Measurements from ENCODE around the gene CEL. TPM values are rescaled to one million over a fixed set of nuclear protein-coding genes. Genes with fewer than 3 reads are reported as not detected.
"Not testable (repeated sequence)": the region's sequence is repeated elsewhere in the genome, so short reads cannot be mapped to it uniquely, and the experiment has no call there.

CEL gene
- total RNA-seq, 1 donor from 2014 or later: not detected

- not testable (repeated sequence) for H3K9me3 ChIP-seq (ENCODE audit: control insufficient read depth in 3 of 3, low read length in 3 of 3); H3K27me3 ChIP-seq (ENCODE audit: control insufficient read depth in 3 of 3, insufficient read depth in 3 of 3, low read length in 3 of 3); H3K4me1 ChIP-seq (ENCODE audit: control insufficient read depth in 3 of 3, insufficient read depth in 3 of 3, low read length in 3 of 3); H3K4me3 ChIP-seq (ENCODE audit: low read length in 3 of 3); H3K9ac ChIP-seq (ENCODE audit: low read depth in 1 of 3, low read length in 3 of 3); H3K27ac ChIP-seq (ENCODE audit: low read depth, low read length)
- peaks cover 14 to 20% (median 18%) of the 10 kb centered on the region in 3 donors for H3K36me3 ChIP-seq (ENCODE audit: control insufficient read depth in 3 of 3, insufficient read depth in 3 of 3, low read length in 3 of 3)
These were observed 590 bp upstream of the CEL start for GRCh38 chr9:133061019-133061763.

GRCh38 chr9:133062569-133062968 lies 788 bp downstream of the CEL start:
- H3K27ac ChIP-seq (ENCODE audit: low read depth, low read length); H3K27me3 ChIP-seq (ENCODE audit: control insufficient read depth in 3 of 3, insufficient read depth in 3 of 3, low read length in 3 of 3); H3K4me1 ChIP-seq (ENCODE audit: control insufficient read depth in 3 of 3, insufficient read depth in 3 of 3, low read length in 3 of 3); H3K4me3 ChIP-seq (ENCODE audit: low read length in 3 of 3); H3K36me3 ChIP-seq (ENCODE audit: control insufficient read depth in 3 of 3, insufficient read depth in 3 of 3, low read length in 3 of 3); H3K9ac ChIP-seq (ENCODE audit: low read depth in 1 of 3, low read length in 3 of 3); H3K9me3 ChIP-seq (ENCODE audit: control insufficient read depth in 3 of 3, low read length in 3 of 3): not testable (repeated sequence)

GRCh38 chr9:133063159-133063499 lies 1.3 kb downstream of the CEL start:
- H3K27me3 ChIP-seq (ENCODE audit: control insufficient read depth in 3 of 3, insufficient read depth in 3 of 3, low read length in 3 of 3): no peaks in the 10 kb centered on the region
- peaks cover 1 to 6% (median 5%) of the 10 kb centered on the region in 3 donors for H3K36me3 ChIP-seq (ENCODE audit: control insufficient read depth in 3 of 3, insufficient read depth in 3 of 3, low read length in 3 of 3)
- no peak overlapping the region for H3K27ac ChIP-seq (ENCODE audit: low read depth, low read length)
- no peak overlapping the region for H3K4me3 ChIP-seq (ENCODE audit: low read length in 3 of 3)
- no peaks in the 10 kb centered on the region for H3K4me1 ChIP-seq (ENCODE audit: control insufficient read depth in 3 of 3, insufficient read depth in 3 of 3, low read length in 3 of 3)
- no peak overlapping the region for H3K9ac ChIP-seq (ENCODE audit: low read depth in 1 of 3, low read length in 3 of 3)
- H3K9me3 ChIP-seq (ENCODE audit: control insufficient read depth in 3 of 3, low read length in 3 of 3): no peaks in the 10 kb centered on the region

DNA sequence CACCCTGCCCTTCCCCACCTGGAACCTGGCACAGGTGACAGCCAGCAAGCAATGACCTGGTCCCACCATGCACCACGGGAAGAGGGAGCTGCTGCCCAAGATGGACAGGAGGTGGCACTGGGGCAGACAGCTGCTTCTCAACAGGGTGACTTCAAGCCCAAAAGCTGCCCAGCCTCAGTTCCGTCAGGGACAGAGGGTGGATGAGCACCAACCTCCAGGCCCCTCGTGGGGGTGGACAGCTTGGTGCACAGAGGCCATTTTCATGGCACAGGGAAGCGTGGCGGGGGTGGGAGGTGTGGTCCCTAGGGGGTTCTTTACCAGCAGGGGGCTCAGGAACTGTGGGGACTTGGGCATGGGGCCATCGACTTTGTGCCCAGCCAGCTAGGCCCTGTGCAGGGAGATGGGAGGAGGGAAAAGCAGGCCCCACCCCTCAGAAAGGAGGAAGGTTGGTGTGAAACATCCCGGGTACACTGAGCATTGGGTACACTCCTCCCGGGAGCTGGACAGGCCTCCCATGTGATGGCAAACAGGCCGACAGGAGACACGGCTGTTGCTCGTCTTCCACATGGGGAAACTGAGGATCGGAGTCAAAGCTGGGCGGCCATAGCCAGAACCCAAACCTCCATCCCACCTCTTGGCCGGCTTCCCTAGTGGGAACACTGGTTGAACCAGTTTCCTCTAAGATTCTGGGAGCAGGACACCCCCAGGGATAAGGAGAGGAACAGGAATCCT lies 1.9 kb downstream of the CEL start:
- H3K9me3 ChIP-seq (ENCODE audit: control insufficient read depth in 3 of 3, low read length in 3 of 3): no peaks in the 10 kb centered on the region
- H3K9ac ChIP-seq (ENCODE audit: low read depth in 1 of 3, low read length in 3 of 3): no peak overlapping the region
- no peaks in the 10 kb centered on the region for H3K4me1 ChIP-seq (ENCODE audit: control insufficient read depth in 3 of 3, insufficient read depth in 3 of 3, low read length in 3 of 3)
- H3K27me3 ChIP-seq (ENCODE audit: control insufficient read depth in 3 of 3, insufficient read depth in 3 of 3, low read length in 3 of 3): no peaks in the 10 kb centered on the region
- H3K4me3 ChIP-seq (ENCODE audit: low read length in 3 of 3): no peak overlapping the region
- H3K36me3 ChIP-seq (ENCODE audit: control insufficient read depth in 3 of 3, insufficient read depth in 3 of 3, low read length in 3 of 3): peaks cover 0 to 4% (median 3%) of the 10 kb centered on the region in 3 donors
- H3K27ac ChIP-seq (ENCODE audit: low read depth, low read length): no peak overlapping the region

DNA sequence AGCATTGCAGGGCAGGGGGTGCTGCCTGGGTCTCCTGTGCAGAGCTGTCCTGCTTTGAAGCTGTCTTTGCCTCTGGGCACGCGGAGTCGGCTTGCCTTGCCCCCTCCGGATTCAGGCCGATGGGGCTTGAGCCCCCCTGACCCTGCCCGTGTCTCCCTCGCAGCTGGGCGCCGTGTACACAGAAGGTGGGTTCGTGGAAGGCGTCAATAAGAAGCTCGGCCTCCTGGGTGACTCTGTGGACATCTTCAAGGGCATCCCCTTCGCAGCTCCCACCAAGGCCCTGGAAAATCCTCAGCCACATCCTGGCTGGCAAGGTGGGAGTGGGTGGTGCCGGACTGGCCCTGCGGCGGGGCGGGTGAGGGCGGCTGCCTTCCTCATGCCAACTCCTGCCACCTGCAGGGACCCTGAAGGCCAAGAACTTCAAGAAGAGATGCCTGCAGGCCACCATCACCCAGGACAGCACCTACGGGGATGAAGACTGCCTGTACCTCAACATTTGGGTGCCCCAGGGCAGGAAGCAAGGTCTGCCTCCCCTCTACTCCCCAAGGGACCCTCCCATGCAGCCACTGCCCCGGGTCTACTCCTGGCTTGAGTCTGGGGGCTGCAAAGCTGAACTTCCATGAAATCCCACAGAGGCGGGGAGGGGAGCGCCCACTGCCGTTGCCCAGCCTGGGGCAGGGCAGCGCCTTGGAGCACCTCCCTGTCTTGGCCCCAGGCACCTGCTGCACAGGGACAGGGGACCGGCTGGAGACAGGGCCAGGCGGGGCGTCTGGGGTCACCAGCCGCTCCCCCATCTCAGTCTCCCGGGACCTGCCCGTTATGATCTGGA lies 2.7 kb downstream of the CEL start:
- no peak overlapping the region for H3K27ac ChIP-seq (ENCODE audit: low read depth, low read length)
- H3K36me3 ChIP-seq (ENCODE audit: control insufficient read depth in 3 of 3, insufficient read depth in 3 of 3, low read length in 3 of 3): peaks cover 0 to 4% (median 3%) of the 10 kb centered on the region in 3 donors
- H3K4me3 ChIP-seq (ENCODE audit: low read length in 3 of 3): no peak overlapping the region
- H3K4me1 ChIP-seq (ENCODE audit: control insufficient read depth in 3 of 3, insufficient read depth in 3 of 3, low read length in 3 of 3): no peaks in the 10 kb centered on the region
- no peaks in the 10 kb centered on the region for H3K27me3 ChIP-seq (ENCODE audit: control insufficient read depth in 3 of 3, insufficient read depth in 3 of 3, low read length in 3 of 3)
- H3K9ac ChIP-seq (ENCODE audit: low read depth in 1 of 3, low read length in 3 of 3): no peak overlapping the region
- H3K9me3 ChIP-seq (ENCODE audit: control insufficient read depth in 3 of 3, low read length in 3 of 3): no peaks in the 10 kb centered on the region

DNA sequence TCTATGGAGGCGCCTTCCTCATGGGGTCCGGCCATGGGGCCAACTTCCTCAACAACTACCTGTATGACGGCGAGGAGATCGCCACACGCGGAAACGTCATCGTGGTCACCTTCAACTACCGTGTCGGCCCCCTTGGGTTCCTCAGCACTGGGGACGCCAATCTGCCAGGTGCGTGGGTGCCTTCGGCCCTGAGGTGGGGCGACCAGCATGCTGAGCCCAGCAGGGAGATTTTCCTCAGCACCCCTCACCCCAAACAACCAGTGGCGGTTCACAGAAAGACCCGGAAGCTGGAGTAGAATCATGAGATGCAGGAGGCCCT lies 3.2 kb downstream of the CEL start:
- no peaks in the 10 kb centered on the region for H3K27me3 ChIP-seq (ENCODE audit: control insufficient read depth in 3 of 3, insufficient read depth in 3 of 3, low read length in 3 of 3)
- H3K36me3 ChIP-seq (ENCODE audit: control insufficient read depth in 3 of 3, insufficient read depth in 3 of 3, low read length in 3 of 3): peaks cover 0 to 4% (median 3%) of the 10 kb centered on the region in 3 donors
- H3K4me3 ChIP-seq (ENCODE audit: low read length in 3 of 3): no peak overlapping the region
- H3K4me1 ChIP-seq (ENCODE audit: control insufficient read depth in 3 of 3, insufficient read depth in 3 of 3, low read length in 3 of 3): no peaks in the 10 kb centered on the region
- no peak overlapping the region for H3K27ac ChIP-seq (ENCODE audit: low read depth, low read length)
- H3K9me3 ChIP-seq (ENCODE audit: control insufficient read depth in 3 of 3, low read length in 3 of 3): no peaks in the 10 kb centered on the region
- no peak overlapping the region for H3K9ac ChIP-seq (ENCODE audit: low read depth in 1 of 3, low read length in 3 of 3)

DNA sequence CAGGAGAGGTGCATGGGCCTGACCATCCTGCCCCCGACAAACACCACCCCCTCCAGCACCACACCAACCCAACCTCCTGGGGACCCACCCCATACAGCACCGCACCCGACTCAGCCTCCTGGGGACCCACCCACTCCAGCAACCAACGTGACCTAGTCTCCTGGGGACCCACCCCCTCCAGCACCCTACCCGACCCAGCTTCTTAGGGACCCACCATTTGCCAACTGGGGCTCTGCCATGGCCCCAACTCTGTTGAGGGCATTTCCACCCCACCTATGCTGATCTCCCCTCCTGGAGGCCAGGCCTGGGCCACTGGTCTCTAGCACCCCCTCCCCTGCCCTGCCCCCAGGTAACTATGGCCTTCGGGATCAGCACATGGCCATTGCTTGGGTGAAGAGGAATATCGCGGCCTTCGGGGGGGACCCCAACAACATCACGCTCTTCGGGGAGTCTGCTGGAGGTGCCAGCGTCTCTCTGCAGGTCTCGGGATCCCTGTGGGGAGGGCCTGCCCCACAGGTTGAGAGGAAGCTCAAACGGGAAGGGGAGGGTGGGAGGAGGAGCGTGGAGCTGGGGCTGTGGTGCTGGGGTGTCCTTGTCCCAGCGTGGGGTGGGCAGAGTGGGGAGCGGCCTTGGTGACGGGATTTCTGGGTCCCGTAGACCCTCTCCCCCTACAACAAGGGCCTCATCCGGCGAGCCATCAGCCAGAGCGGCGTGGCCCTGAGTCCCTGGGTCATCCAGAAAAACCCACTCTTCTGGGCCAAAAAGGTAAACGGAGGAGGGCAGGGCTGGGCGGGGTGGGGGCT lies 4.6 kb downstream of the CEL start:
- no peaks in the 10 kb centered on the region for H3K9me3 ChIP-seq (ENCODE audit: control insufficient read depth in 3 of 3, low read length in 3 of 3)
- no peak overlapping the region for H3K9ac ChIP-seq (ENCODE audit: low read depth in 1 of 3, low read length in 3 of 3)
- no peak overlapping the region for H3K27ac ChIP-seq (ENCODE audit: low read depth, low read length)
- no peak overlapping the region for H3K4me3 ChIP-seq (ENCODE audit: low read length in 3 of 3)
- peaks cover 0 to 4% (median 3%) of the 10 kb centered on the region in 3 donors for H3K36me3 ChIP-seq (ENCODE audit: control insufficient read depth in 3 of 3, insufficient read depth in 3 of 3, low read length in 3 of 3)
- no peaks in the 10 kb centered on the region for H3K27me3 ChIP-seq (ENCODE audit: control insufficient read depth in 3 of 3, insufficient read depth in 3 of 3, low read length in 3 of 3)
- no peaks in the 10 kb centered on the region for H3K4me1 ChIP-seq (ENCODE audit: control insufficient read depth in 3 of 3, insufficient read depth in 3 of 3, low read length in 3 of 3)

GRCh38 chr9:133067006-133067405 lies 5.2 kb downstream of the CEL start:
- no peak overlapping the region for H3K4me3 ChIP-seq (ENCODE audit: low read length in 3 of 3)
- no peaks in the 10 kb centered on the region for H3K4me1 ChIP-seq (ENCODE audit: control insufficient read depth in 3 of 3, insufficient read depth in 3 of 3, low read length in 3 of 3)
- no peaks in the 10 kb centered on the region for H3K9me3 ChIP-seq (ENCODE audit: control insufficient read depth in 3 of 3, low read length in 3 of 3)
- H3K9ac ChIP-seq (ENCODE audit: low read depth in 1 of 3, low read length in 3 of 3): no peak overlapping the region
- peaks cover 0 to 4% (median 3%) of the 10 kb centered on the region in 3 donors for H3K36me3 ChIP-seq (ENCODE audit: control insufficient read depth in 3 of 3, insufficient read depth in 3 of 3, low read length in 3 of 3)
- no peaks in the 10 kb centered on the region for H3K27me3 ChIP-seq (ENCODE audit: control insufficient read depth in 3 of 3, insufficient read depth in 3 of 3, low read length in 3 of 3)
- H3K27ac ChIP-seq (ENCODE audit: low read depth, low read length): no peak overlapping the region

GRCh38 chr9:133067813-133068212 lies 6.0 kb downstream of the CEL start:
- H3K36me3 ChIP-seq (ENCODE audit: control insufficient read depth in 3 of 3, insufficient read depth in 3 of 3, low read length in 3 of 3): peaks cover 0 to 4% (median 3%) of the 10 kb centered on the region in 3 donors
- H3K27ac ChIP-seq (ENCODE audit: low read depth, low read length): no peak overlapping the region
- no peak overlapping the region for H3K9ac ChIP-seq (ENCODE audit: low read depth in 1 of 3, low read length in 3 of 3)
- no peaks in the 10 kb centered on the region for H3K27me3 ChIP-seq (ENCODE audit: control insufficient read depth in 3 of 3, insufficient read depth in 3 of 3, low read length in 3 of 3)
- H3K9me3 ChIP-seq (ENCODE audit: control insufficient read depth in 3 of 3, low read length in 3 of 3): no peaks in the 10 kb centered on the region
- no peaks in the 10 kb centered on the region for H3K4me1 ChIP-seq (ENCODE audit: control insufficient read depth in 3 of 3, insufficient read depth in 3 of 3, low read length in 3 of 3)
- H3K4me3 ChIP-seq (ENCODE audit: low read length in 3 of 3): no peak overlapping the region

Measured in skeletal muscle tissue (tissue), 4 donors.